A549 (cell line): Measurements from ENCODE around the gene MYO15B. TPM values are rescaled to one million over a fixed set of nuclear protein-coding genes. Genes with fewer than 3 reads are reported as not detected.

Experiments used
- ATAC-seq, 2 experiments: fragments of 200-7000 bp in 1 of 2; fragments of >200 bp in 1 of 2; cut with Nextera tagmentation in 1 of 2; cut with Tn5 transposase in 1 of 2; 3 replicates each; pipeline versions ENCODE4 v1.8.0 to v1.9.1; 2018 to 2020; ENCODE audit warnings: mild to moderate bottlenecking in 1 of 2, moderate library complexity in 1 of 2
- CTCF ChIA-PET: fragments of 300-600 bp; sonication (Branson Sonifier 250); formaldehyde crosslinking; extraction: SDS; loops from one replicate; lab custom pipeline; 2021; ENCODE audit warnings: antibody characterized with exemption, inconsistent platforms; lab: Yijun Ruan, JAX
- POLR2A ChIA-PET: fragments of 350-600 bp; formaldehyde crosslinking; extraction: SDS; loops from one replicate; lab custom pipeline; 2021; ENCODE audit warnings: antibody characterized with exemption, inconsistent platforms; lab: Yijun Ruan, JAX
- DNase-seq, 2 experiments: peaks; one replicate each; pipeline versions ENCODE4 v3.0.0 to v3.0.0-alpha.2; 2011 to 2016; ENCODE audit warnings: low read depth in 1 of 2, low spot score in 1 of 2
- FAIRE-seq: peaks from 2 replicates; lab custom pipeline; 2011; peaks lifted over from hg19 to GRCh38; lab: Jason Lieb, UNC
- H3K27ac ChIP-seq, 2 experiments: fragments of >200 bp; sonication (Bioruptor Twin); formaldehyde crosslinking; 3 replicates each; pipeline ENCODE4 v1.5.1; 2016 to 2017
- H3K4me1 ChIP-seq: fragments of >200 bp; sonication (Bioruptor Twin); formaldehyde crosslinking; 3 replicates; pipeline ENCODE4 v1.6.1; 2016
- H3K4me2 ChIP-seq: fragments of >200 bp; sonication (Bioruptor Twin); formaldehyde crosslinking; 3 replicates; pipeline ENCODE4 v1.6.1; 2016
- H3K4me3 ChIP-seq: fragments of >200 bp; sonication (Bioruptor Twin); formaldehyde crosslinking; 3 replicates; pipeline ENCODE4 v1.5.1; 2016
- H3K9me3 ChIP-seq: fragments of >200 bp; sonication (Bioruptor Twin); formaldehyde crosslinking; 3 replicates; pipeline ENCODE4 v1.6.1; 2016
- CEBPB ChIP-seq, 2 experiments: fragments of >200 bp in 1 of 2; sonication (Bioruptor Twin) in 1 of 2; formaldehyde crosslinking in 1 of 2; IDR thresholded peaks; 2 replicates each; pipeline ENCODE4 v1.6.1; 2012 to 2016
- EHMT2 ChIP-seq: fragments of 200-600 bp; sonication (generic); IDR thresholded peaks from 2 replicates; pipeline ENCODE4 v1.6.1; 2016; ENCODE audit warnings: antibody characterized with exemption, low read depth, mild to moderate bottlenecking, moderate library complexity
- ELK1 ChIP-seq: fragments of 150-350 bp; IDR thresholded peaks from 2 replicates; pipeline ENCODE4 v1.6.1; 2014; ENCODE audit warnings: low read depth, mild to moderate bottlenecking, low read length
- ESRRA ChIP-seq: fragments of 150-350 bp; IDR thresholded peaks from 2 replicates; pipeline ENCODE4 v1.6.1; 2014; ENCODE audit warnings: mild to moderate bottlenecking, low read length, borderline replicate concordance
- FOXS1 ChIP-seq: fragments of 250-450 bp; sonication (Bioruptor Pico); IDR thresholded peaks from 2 replicates; pipeline ENCODE4 v1.5.0; 2020; ENCODE audit warnings: mild to moderate bottlenecking, moderate library complexity
- HDAC2 ChIP-seq: fragments of 200-600 bp; sonication (generic); IDR thresholded peaks from 2 replicates; pipeline ENCODE4 v1.6.1; 2016
- HOXA7 ChIP-seq: fragments of 250-450 bp; sonication (Bioruptor Pico); IDR thresholded peaks from 2 replicates; pipeline ENCODE4 v1.5.0; 2020; ENCODE audit warnings: mild to moderate bottlenecking, moderate library complexity
- HOXB13 ChIP-seq: fragments of 250-450 bp; sonication (Bioruptor Pico); IDR thresholded peaks from 2 replicates; pipeline ENCODE4 v1.5.0; 2020; ENCODE audit warnings: low read depth, mild to moderate bottlenecking, moderate library complexity
- JUN ChIP-seq, 2 experiments: fragments of >200 bp; sonication (Bioruptor Twin); formaldehyde crosslinking; IDR thresholded peaks; 2 replicates in 1 of 2; 3 replicates in 1 of 2; pipeline ENCODE4 v1.6.1; 2016 to 2017
- KDM1A ChIP-seq: fragments of 200-600 bp; sonication (generic); IDR thresholded peaks from 2 replicates; pipeline ENCODE4 v1.6.1; 2016; ENCODE audit warnings: low read depth, mild to moderate bottlenecking
- KDM5A ChIP-seq: fragments of 200-600 bp; sonication (generic); IDR thresholded peaks from 2 replicates; pipeline ENCODE4 v1.6.1; 2016; ENCODE audit warnings: antibody characterized with exemption, mild to moderate bottlenecking
- MAFK ChIP-seq: fragments of 450-650 bp; IDR thresholded peaks from 2 replicates; pipeline ENCODE4 v1.6.1; 2014; ENCODE audit not compliant: partially characterized antibody
- MYC ChIP-seq: IDR thresholded peaks from 2 replicates; pipeline ENCODE4 v1.6.1; 2012; ENCODE audit warnings: mild to moderate bottlenecking, inconsistent platforms, low read length, improper control_type of control experiment, borderline replicate concordance
- NFE2L2 ChIP-seq: fragments of 150-350 bp; conservative IDR thresholded peaks from 2 replicates; pipeline ENCODE4 v1.6.1; 2014; ENCODE audit warnings: low read length
- RAD21 ChIP-seq, 2 experiments: fragments of >200 bp in 1 of 2; sonication (Bioruptor Twin) in 1 of 2; formaldehyde crosslinking in 1 of 2; IDR thresholded peaks in 1 of 2; conservative IDR thresholded peaks in 1 of 2; 2 replicates in 1 of 2; 3 replicates in 1 of 2; pipeline ENCODE4 v1.6.1; 2012 to 2018; ENCODE audit warnings: inconsistent platforms in 1 of 2
- RNF2 ChIP-seq: fragments of 200-600 bp; sonication (generic); IDR thresholded peaks from 2 replicates; pipeline ENCODE4 v1.6.1; 2016; ENCODE audit warnings: low read depth, mild to moderate bottlenecking, antibody characterized with exemption, moderate library complexity, borderline replicate concordance
- SREBF2 ChIP-seq: fragments of 450-650 bp; IDR thresholded peaks from 2 replicates; pipeline ENCODE4 v1.6.1; 2014; ENCODE audit warnings: mild to moderate bottlenecking, moderate library complexity
- TP53 ChIP-seq: fragments of 250-450 bp; sonication (Bioruptor Pico); IDR thresholded peaks from 2 replicates; pipeline ENCODE4 v1.5.0; 2021; ENCODE audit warnings: mild to moderate bottlenecking, moderate library complexity
- USF2 ChIP-seq: fragments of 450-650 bp; IDR thresholded peaks from 2 replicates; pipeline ENCODE4 v1.6.1; 2014; ENCODE audit warnings: antibody characterized with exemption
- ZC3H11A ChIP-seq: fragments of 450-650 bp; IDR thresholded peaks from 2 replicates; pipeline ENCODE4 v1.6.1; 2014; ENCODE audit warnings: antibody characterized with exemption, mild to moderate bottlenecking
- ZFP36 ChIP-seq: fragments of 450-650 bp; IDR thresholded peaks from 2 replicates; pipeline ENCODE4 v1.6.1; 2014; ENCODE audit warnings: borderline replicate concordance; ENCODE audit not compliant: partially characterized antibody
- ZNF302 ChIP-seq: fragments of 250-450 bp; sonication (Bioruptor Pico); IDR thresholded peaks from 2 replicates; pipeline ENCODE4 v1.9.0; 2021; ENCODE audit warnings: inconsistent platforms, mild to moderate bottlenecking, moderate library complexity
- WGBS: methylation state at CpG from one replicate; pipeline ENCODE4 v1.1.6; 2017; ENCODE audit errors: missing lambda C conversion rate; 5-methylcytosine and 5-hydroxymethylcytosine counted together
- polyA plus RNA-seq, 4 experiments: library from polyadenylated mRNA; depleted of rRNA in 3 of 4; stranded (reverse); fragments of >200 nt; fragmentation: RNase III in 1 of 4; extraction: RNeasy Plus Mini Kit Qiagen cat#74134 plus additional on column Dnase treatment in 1 of 4; gene quantifications; 2 replicates in 3 of 4; 3 replicates in 1 of 4; pipeline ENCODE4 v1.2.3, GENCODE V29; 2011 to 2017
- TF ChIP-seq, protein P1 (sequence below): fragments of >200 bp; sonication (Bioruptor Twin); formaldehyde crosslinking; IDR thresholded peaks from 3 replicates; pipeline ENCODE4 v1.5.1; 2016
- TF ChIP-seq, protein P2 (sequence below): fragments of 250-450 bp; sonication (Bioruptor Pico); IDR thresholded peaks from 2 replicates; pipeline ENCODE4 v1.5.0; 2020; ENCODE audit warnings: low read depth, mild to moderate bottlenecking, moderate library complexity
- TF ChIP-seq, protein P3 (sequence below): IDR thresholded peaks from 2 replicates; pipeline ENCODE4 v1.6.1; 2012; ENCODE audit warnings: low read depth, borderline replicate concordance

MYO15B gene
- polyA plus RNA-seq, 2 of the 4 experiments (the other 2 are of a cell fraction), result 12.4 to 33.9 TPM

DNA sequence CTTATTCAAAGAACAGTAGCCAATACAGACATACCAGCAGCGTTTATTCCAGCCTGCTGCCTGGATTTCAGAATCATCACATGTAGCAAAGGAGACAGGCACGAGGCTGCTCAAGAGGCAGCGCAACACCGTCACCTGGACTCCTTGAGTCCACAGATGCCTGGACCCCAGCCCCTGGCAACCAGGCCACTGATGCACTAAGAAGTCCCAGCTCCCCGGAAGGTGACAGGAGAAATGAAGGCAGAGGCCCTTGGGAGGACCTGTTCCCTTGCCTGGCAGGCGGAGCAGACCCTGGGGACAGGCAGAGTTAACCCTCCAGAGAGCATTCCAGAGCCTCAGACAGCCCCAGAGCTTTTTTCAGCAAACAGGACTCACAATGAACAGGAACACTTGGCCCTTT is 62.1 kb downstream of the MYO15B start:
- 91% methylated on average over 6 of the region's 6 CpGs for WGBS
- no peaks in the 10 kb centered on the region for H3K9me3 ChIP-seq
- H3K4me1 ChIP-seq, result peaks cover 28% of the 10 kb centered on the region
- H3K27ac ChIP-seq, result no peak overlapping the region
- TF ChIP-seq, protein P1, sequence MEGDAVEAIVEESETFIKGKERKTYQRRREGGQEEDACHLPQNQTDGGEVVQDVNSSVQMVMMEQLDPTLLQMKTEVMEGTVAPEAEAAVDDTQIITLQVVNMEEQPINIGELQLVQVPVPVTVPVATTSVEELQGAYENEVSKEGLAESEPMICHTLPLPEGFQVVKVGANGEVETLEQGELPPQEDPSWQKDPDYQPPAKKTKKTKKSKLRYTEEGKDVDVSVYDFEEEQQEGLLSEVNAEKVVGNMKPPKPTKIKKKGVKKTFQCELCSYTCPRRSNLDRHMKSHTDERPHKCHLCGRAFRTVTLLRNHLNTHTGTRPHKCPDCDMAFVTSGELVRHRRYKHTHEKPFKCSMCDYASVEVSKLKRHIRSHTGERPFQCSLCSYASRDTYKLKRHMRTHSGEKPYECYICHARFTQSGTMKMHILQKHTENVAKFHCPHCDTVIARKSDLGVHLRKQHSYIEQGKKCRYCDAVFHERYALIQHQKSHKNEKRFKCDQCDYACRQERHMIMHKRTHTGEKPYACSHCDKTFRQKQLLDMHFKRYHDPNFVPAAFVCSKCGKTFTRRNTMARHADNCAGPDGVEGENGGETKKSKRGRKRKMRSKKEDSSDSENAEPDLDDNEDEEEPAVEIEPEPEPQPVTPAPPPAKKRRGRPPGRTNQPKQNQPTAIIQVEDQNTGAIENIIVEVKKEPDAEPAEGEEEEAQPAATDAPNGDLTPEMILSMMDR, result no peak
- TF ChIP-seq HOXA7 (CRISPR knock-in tag) (no peak), SREBF2 (no peak), MAFK (no peak), RNF2 (no peak), HOXB13 (CRISPR knock-in tag) (no peak), RAD21 (conservative IDR thresholded peaks at IDR 0.05 in 1 of 2, IDR thresholded peaks at IDR 0.05 in 1 of 2) (no peak), NFE2L2 (no peak), MYC (no peak), ELK1 (no peak), FOXS1 (CRISPR knock-in tag) (no peak), ESRRA (no peak), JUN (IDR thresholded peaks at IDR 0.05) (no peak), KDM1A (no peak), HDAC2 (no peak), ZNF302 (CRISPR knock-in tag) (no peak), ZFP36 (no peak), CEBPB (IDR thresholded peaks at IDR 0.05) (no peak)
- TF ChIP-seq, protein P2, sequence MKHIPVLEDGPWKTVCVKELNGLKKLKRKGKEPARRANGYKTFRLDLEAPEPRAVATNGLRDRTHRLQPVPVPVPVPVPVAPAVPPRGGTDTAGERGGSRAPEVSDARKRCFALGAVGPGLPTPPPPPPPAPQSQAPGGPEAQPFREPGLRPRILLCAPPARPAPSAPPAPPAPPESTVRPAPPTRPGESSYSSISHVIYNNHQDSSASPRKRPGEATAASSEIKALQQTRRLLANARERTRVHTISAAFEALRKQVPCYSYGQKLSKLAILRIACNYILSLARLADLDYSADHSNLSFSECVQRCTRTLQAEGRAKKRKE, result no peak
- TF ChIP-seq, protein P3, sequence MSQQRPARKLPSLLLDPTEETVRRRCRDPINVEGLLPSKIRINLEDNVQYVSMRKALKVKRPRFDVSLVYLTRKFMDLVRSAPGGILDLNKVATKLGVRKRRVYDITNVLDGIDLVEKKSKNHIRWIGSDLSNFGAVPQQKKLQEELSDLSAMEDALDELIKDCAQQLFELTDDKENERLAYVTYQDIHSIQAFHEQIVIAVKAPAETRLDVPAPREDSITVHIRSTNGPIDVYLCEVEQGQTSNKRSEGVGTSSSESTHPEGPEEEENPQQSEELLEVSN, result no peak
- ATAC-seq (no peak), DNase-seq (no peak), FAIRE-seq (no peak)
- ChIA-PET CTCF (interaction anchor here (1.0 to 51.3 kb wide), 7 partner anchors 3 to 95 kb away, joined by 3 to 2254 read pairs (median 45); partner anchors contain the start of genes GALK1, RECQL5, SAP30BP and SMIM5), POLR2A (interaction anchor here (0.7 to 2.1 kb wide), 2 partner anchors 17 to 499 kb away, joined by 3 to 6 read pairs; partner anchors contain the start of genes RECQL5 and SAP30BP)
- H3K4me2 ChIP-seq, result no peak overlapping the region
- H3K4me3 ChIP-seq, result no peak overlapping the region

DNA sequence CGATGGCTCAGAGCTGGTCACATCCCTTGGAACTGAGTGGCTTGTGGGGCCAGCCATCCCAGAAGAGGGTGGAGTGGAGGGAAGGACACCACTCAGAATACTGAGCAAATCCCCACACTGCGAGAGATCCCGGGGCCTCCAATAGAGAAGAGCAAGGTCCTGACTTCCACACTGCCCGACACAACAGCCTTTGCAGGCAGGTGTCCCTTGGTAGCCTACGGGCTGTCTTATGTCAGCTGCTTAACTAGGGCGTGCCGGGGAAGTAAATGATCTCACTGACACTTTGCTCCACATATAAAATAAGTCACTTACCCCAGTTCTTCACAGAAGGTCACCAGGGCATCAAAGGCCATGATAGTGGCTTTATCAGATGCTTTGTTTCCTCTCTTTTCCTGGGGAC is 63.3 kb downstream of the MYO15B start:
- DNase-seq, result no peak
- Histone ChIP-seq H3K4me1 (peaks cover 16% of the 10 kb centered on the region), H3K9me3 (no peaks in the 10 kb centered on the region), H3K4me3 (no peak overlapping the region), H3K27ac (no peak overlapping the region), H3K4me2 (no peak overlapping the region)
- no peak for ATAC-seq
- WGBS, result 94% methylated on average over 7 of the region's 7 CpGs
- ChIA-PET CTCF (interaction anchor here (0.9 to 51.3 kb wide), 9 partner anchors 5 to 94 kb away, joined by 3 to 2254 read pairs (median 16); partner anchors contain the start of genes GALK1, RECQL5, SAP30BP and SMIM5), POLR2A (no interaction called here)
- no peak for FAIRE-seq
- TF ChIP-seq CEBPB (IDR thresholded peaks at IDR 0.05) (no peak), NFE2L2 (no peak), EHMT2 (no peak), ELK1 (no peak), HOXA7 (CRISPR knock-in tag) (no peak), KDM5A (no peak), ZC3H11A (no peak), KDM1A (no peak), TP53 (no peak), USF2 (no peak)
- TF ChIP-seq, protein P2, result no peak
- TF ChIP-seq, protein P1, result no peak
